Activated T-helper 1 cell treated with anti-CD3 and anti-CD28 coated beads, Interleukin-12 subunit alpha, Interleukin-12 subunit beta, Interleukin-2, Interleukin-4 antibody, amounts not matched to agents 30 ng/mL and 10 ng/mL and 1 ng/mL, durations not matched to agents 14 hours and 24 hours and 36 hours (primary cell): ENCODE results near the gene DAGLB. TPM values are rescaled to one million over a fixed set of nuclear protein-coding genes. Genes with fewer than 3 reads are reported as not detected.
A peak's percentile ranks its signal among the peaks of the same experiment; 100 is the strongest.

Experiments
- DNase-seq: peaks from one replicate; pipeline ENCODE4 v3.0.0; 2021; ENCODE audit warnings: low spot score
- H3K27ac Mint-ChIP-seq: one replicate; pipeline ENCODE4 v1.8.0; 2021; ENCODE audit warnings: mild to moderate bottlenecking, mixed read lengths
- H3K27me3 Mint-ChIP-seq: one replicate; pipeline ENCODE4 v1.8.0; 2022; ENCODE audit warnings: mild to moderate bottlenecking, moderate library complexity, mixed read lengths; ENCODE audit not compliant: insufficient read depth
- H3K36me3 Mint-ChIP-seq: one replicate; pipeline ENCODE4 v1.8.0; 2021; ENCODE audit warnings: low read depth, mixed read lengths
- H3K4me1 Mint-ChIP-seq: one replicate; pipeline ENCODE4 v1.8.0; 2021; ENCODE audit warnings: low read depth, mixed read lengths
- H3K4me3 Mint-ChIP-seq: one replicate; pipeline ENCODE4 v1.8.0; 2021; ENCODE audit warnings: mild to moderate bottlenecking, moderate library complexity, mixed read lengths
- H3K9me3 Mint-ChIP-seq: one replicate; pipeline ENCODE4 v1.8.0; 2021; ENCODE audit warnings: mixed read lengths
- intact Hi-C: fragments of 100-400 bp; cut with micrococcal nuclease; formaldehyde crosslinking; loops from one replicate; pipeline ENCODE4 v1.15.1; 2024
- total RNA-seq: library from RNA; stranded (reverse); gene quantifications from 2 replicates; pipeline ENCODE4 v1.2.3, GENCODE V29; 2022

DAGLB gene, protein sequence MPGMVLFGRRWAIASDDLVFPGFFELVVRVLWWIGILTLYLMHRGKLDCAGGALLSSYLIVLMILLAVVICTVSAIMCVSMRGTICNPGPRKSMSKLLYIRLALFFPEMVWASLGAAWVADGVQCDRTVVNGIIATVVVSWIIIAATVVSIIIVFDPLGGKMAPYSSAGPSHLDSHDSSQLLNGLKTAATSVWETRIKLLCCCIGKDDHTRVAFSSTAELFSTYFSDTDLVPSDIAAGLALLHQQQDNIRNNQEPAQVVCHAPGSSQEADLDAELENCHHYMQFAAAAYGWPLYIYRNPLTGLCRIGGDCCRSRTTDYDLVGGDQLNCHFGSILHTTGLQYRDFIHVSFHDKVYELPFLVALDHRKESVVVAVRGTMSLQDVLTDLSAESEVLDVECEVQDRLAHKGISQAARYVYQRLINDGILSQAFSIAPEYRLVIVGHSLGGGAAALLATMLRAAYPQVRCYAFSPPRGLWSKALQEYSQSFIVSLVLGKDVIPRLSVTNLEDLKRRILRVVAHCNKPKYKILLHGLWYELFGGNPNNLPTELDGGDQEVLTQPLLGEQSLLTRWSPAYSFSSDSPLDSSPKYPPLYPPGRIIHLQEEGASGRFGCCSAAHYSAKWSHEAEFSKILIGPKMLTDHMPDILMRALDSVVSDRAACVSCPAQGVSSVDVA
- total RNA-seq = 20.3 and 22.8 TPM in 2 replicates

DNA sequence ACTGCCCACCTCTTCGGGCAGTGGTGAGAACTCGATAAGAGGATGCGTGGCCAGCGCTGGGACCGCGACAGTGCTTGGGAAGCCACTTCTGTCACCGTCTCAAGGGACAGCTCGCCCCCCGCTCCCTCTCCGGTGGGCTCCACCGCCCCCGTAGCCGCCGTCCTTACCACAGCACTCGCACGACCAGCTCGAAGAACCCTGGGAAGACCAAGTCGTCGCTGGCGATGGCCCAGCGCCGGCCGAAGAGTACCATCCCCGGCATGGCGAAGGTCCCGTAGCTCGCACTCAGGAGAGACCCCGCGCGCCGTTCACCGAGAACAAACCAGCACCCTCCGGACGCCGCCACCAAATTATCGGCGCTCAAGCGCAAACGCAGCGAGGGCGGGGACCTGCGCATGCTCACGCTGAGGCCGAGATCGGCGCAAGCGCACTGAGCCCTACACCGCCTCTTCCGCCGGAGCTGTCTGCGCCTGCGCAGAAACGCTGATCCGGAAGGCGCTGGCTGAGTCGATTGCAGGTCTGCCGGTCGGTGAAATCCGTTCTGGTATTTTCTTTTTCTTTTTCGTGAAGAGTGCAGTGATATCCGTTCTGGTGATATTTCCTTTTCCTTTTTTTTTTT is at the start of gene DAGLB:
TSS of gene DAGLB (minus strand) at position 374 of the 619 bp plus-strand sequence. CDS start at position 262, 112 bp downstream.
- peak; percentile 96 for DNase-seq
- intact Hi-C loops = loop anchor here (1.0 to 5.0 kb wide), 3 partner anchors 12 to 440 kb away; partner anchors contain the start of genes AIMP2, INTS15 and PMS2
- Mint-ChIP-seq H3K27me3 (no peaks in the 10 kb centered on the region), H3K27ac (peak within 1 kb of the TSS; percentile 90), H3K4me1 (peaks cover 29% of the 10 kb centered on the region), H3K4me3 (peak within 1 kb of the TSS; percentile 94), H3K9me3 (no peaks in the 10 kb centered on the region), H3K36me3 (peaks cover 18% of the 10 kb centered on the region)

DNA sequence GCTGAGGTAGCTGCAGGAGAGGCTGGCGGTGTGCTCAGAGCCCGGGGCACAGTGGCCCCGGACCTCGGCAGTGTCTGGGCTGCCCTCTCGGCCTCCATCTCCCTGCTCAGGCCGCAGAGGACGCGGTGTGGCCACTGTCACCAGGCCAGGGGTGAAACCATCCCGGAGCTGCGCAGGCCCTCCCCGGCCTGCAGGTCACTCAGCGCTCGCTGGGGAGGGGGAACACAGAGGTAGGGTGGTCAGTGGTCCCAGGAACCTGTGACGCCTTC is 49.8 kb upstream of the DAGLB start:
- Mint-ChIP-seq H3K27me3 (peaks cover 5% of the 10 kb centered on the region), H3K27ac (no peak overlapping the region), H3K9me3 (no peaks in the 10 kb centered on the region), H3K4me3 (no peak overlapping the region), H3K4me1 (no peaks in the 10 kb centered on the region), H3K36me3 (no peaks in the 10 kb centered on the region)
- no peak for DNase-seq
- intact Hi-C loops = no loop called here

- Mint-ChIP-seq H3K4me3 (no peak overlapping the region), H3K27ac (no peak overlapping the region), H3K9me3 (no peaks in the 10 kb centered on the region), H3K4me1 (no peaks in the 10 kb centered on the region), H3K27me3 (peaks cover 4% of the 10 kb centered on the region), H3K36me3 (no peaks in the 10 kb centered on the region)
- intact Hi-C loops = no loop called here
- no peak for DNase-seq
These were observed 49.3 kb upstream of the DAGLB start for GRCh38 chr7:6496842-6497636.

DNA sequence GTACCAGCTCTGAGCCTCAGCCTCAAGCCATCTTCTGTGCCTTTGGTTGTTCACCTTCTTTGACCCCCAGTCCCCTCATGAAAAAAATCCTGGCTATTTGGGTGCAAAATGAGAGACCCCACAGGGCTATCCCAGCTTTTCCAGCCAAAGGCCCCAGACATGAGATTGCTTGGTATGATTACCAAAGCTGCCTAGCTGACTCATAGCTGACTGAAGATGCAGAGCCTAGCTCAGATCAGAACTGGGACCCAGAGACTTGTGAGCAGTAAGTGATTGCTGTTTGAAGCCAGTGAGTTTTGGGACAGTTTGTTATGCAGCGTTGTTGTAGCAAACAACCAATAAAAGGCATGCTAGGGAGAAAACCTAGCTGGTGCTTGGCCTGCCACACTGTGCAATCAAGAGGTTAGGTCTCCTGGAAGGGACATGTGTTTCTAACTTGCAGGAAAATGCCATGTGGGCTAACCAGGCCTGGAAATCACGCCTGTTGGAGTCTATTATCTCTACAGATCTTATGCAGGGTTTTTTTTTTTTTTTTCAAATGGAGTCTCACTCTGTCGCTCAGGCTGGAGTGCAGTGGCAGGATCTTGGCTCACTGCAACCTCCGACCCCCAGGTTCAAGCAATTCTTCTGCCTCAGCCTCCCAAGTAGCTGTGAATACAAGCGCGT is 48.0 kb upstream of the DAGLB start:
- no peaks in the 10 kb centered on the region for H3K36me3 Mint-ChIP-seq
- peaks cover 12% of the 10 kb centered on the region for H3K27me3 Mint-ChIP-seq
- no peak overlapping the region for H3K27ac Mint-ChIP-seq
- intact Hi-C loops = no loop called here
- H3K4me3 Mint-ChIP-seq = no peak overlapping the region
- H3K9me3 Mint-ChIP-seq = no peaks in the 10 kb centered on the region
- H3K4me1 Mint-ChIP-seq = no peaks in the 10 kb centered on the region
- no peak for DNase-seq

DNA sequence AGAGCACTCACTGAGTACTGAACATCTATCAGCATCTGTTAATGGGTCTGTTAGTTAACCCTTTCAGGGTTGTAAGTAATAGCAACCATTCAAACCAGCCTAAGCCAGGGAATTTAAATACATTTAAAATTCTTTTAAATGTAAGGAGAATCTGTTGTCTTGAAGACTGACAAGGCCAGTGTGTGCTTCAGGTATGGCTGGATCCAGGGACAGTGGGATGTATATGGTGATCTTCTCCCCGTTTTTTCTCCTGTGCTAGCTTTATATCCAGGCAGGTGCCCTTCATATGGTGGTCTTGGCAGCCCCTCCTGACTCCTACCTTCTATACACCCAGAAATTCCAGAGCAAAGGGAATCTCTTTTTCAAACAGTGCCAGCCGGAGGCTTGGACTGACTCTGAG is 46.6 kb upstream of the DAGLB start:
- intact Hi-C loops = no loop called here
- H3K4me1 Mint-ChIP-seq = no peaks in the 10 kb centered on the region
- no peaks in the 10 kb centered on the region for H3K36me3 Mint-ChIP-seq
- H3K4me3 Mint-ChIP-seq = no peak overlapping the region
- no peak for DNase-seq
- H3K27me3 Mint-ChIP-seq = peaks cover 12% of the 10 kb centered on the region
- no peak overlapping the region for H3K27ac Mint-ChIP-seq
- H3K9me3 Mint-ChIP-seq = no peaks in the 10 kb centered on the region

- H3K4me1 Mint-ChIP-seq = no peaks in the 10 kb centered on the region
- peaks cover 14% of the 10 kb centered on the region for H3K27me3 Mint-ChIP-seq
- H3K9me3 Mint-ChIP-seq = no peaks in the 10 kb centered on the region
- H3K4me3 Mint-ChIP-seq = no peak overlapping the region
- no peak overlapping the region for H3K27ac Mint-ChIP-seq
- intact Hi-C loops = no loop called here
- no peak for DNase-seq
- no peaks in the 10 kb centered on the region for H3K36me3 Mint-ChIP-seq
These were observed 43.4 kb upstream of the DAGLB start for GRCh38 chr7:6491194-6491593.

- Mint-ChIP-seq H3K27ac (no peak overlapping the region), H3K4me1 (peaks cover 2% of the 10 kb centered on the region), H3K4me3 (no peak overlapping the region), H3K27me3 (peaks cover 10% of the 10 kb centered on the region), H3K36me3 (no peaks in the 10 kb centered on the region), H3K9me3 (no peaks in the 10 kb centered on the region)
- intact Hi-C loops = no loop called here
- DNase-seq = no peak
These were observed 41.9 kb upstream of the DAGLB start for GRCh38 chr7:6489612-6490011.

- H3K36me3 Mint-ChIP-seq = peaks cover 3% of the 10 kb centered on the region
- no peak overlapping the region for H3K27ac Mint-ChIP-seq
- H3K4me1 Mint-ChIP-seq = peaks cover 15% of the 10 kb centered on the region
- intact Hi-C loops = no loop called here
- H3K9me3 Mint-ChIP-seq = no peaks in the 10 kb centered on the region
- no peak for DNase-seq
- no peak overlapping the region for H3K4me3 Mint-ChIP-seq
- peaks cover 10% of the 10 kb centered on the region for H3K27me3 Mint-ChIP-seq
These were observed 39.4 kb upstream of the DAGLB start for GRCh38 chr7:6487184-6487545.

- Mint-ChIP-seq H3K4me3 (no peak overlapping the region), H3K27me3 (peaks cover 6% of the 10 kb centered on the region), H3K9me3 (no peaks in the 10 kb centered on the region), H3K27ac (no peak overlapping the region), H3K36me3 (peaks cover 4% of the 10 kb centered on the region), H3K4me1 (peaks cover 17% of the 10 kb centered on the region)
- no peak for DNase-seq
- intact Hi-C loops = no loop called here
These were observed 38.9 kb upstream of the DAGLB start for GRCh38 chr7:6486438-6487183.

DNA sequence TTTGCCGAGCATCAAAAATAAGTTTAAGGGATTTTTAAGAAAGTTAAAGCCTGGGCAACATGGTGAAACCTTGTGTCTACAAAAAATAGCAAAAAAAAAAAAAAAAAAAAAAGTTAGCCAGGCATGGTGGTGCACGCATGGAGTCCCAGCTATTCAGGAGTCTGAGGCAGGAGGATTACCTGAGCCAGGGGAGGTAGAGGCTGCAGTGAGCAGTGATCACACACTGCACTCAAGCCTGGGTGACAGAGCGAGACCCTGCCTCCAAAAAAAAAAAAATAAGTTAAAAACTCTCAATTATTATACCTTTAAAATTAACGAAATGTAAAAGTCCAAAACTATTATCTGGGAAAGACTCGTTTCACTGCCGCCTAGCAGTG is 35.0 kb upstream of the DAGLB start:
- Mint-ChIP-seq H3K36me3 (peaks cover 17% of the 10 kb centered on the region), H3K27me3 (peaks cover 3% of the 10 kb centered on the region), H3K9me3 (no peaks in the 10 kb centered on the region), H3K27ac (peak overlapping the region; percentile 91), H3K4me1 (peaks cover 53% of the 10 kb centered on the region), H3K4me3 (peak overlapping the region; percentile 94)
- intact Hi-C loops = no loop called here
- DNase-seq = no peak

DNA sequence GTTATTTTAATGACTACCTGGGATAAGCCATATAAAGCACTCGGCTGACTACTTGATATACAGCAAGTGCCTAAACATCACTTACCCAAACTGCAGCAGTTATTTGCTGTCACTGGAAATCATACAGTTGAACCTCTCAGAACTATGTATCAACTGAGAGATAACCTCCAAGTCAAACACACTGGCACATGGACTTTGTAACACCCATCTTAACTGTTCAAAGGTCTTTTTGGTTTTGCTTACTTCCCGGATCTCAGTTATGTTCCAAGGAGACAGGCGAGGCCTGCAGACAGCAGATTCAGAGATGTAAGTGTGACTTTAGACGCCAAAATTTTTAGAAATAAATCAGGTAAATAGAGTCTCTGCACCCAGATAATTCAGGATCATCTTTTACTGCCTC is 34.6 kb upstream of the DAGLB start:
- Mint-ChIP-seq H3K9me3 (no peaks in the 10 kb centered on the region), H3K36me3 (peaks cover 21% of the 10 kb centered on the region), H3K27ac (peak overlapping the region; percentile 23), H3K4me3 (peak overlapping the region; percentile 94), H3K27me3 (peaks cover under 1% of the 10 kb centered on the region), H3K4me1 (peaks cover 58% of the 10 kb centered on the region)
- intact Hi-C loops = no loop called here
- DNase-seq = no peak

DNA sequence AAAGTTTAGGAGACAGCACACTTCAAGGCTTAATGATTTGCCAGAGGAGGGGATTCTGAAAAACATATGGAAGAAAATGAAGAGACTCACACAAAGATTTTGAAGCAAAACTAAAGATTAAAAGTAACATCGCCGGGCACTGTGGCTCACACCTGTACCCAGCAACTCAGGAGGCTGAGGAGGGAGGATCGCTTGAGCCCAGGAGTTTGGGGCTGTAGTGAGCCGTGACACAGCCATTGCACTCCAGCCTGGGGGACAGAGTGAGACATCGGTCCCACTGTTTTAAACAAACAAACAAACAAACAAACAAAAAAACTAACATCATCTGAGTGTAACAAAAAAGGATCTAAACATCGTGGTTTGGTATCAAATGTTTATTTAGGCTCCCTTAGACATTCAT is 33.7 kb upstream of the DAGLB start:
- Mint-ChIP-seq H3K36me3 (peaks cover 21% of the 10 kb centered on the region), H3K9me3 (no peaks in the 10 kb centered on the region), H3K4me3 (peak overlapping the region; percentile 64), H3K27ac (no peak overlapping the region), H3K27me3 (no peaks in the 10 kb centered on the region), H3K4me1 (peaks cover 66% of the 10 kb centered on the region)
- DNase-seq = no peak
- intact Hi-C loops = no loop called here
